ENCODE measurements around the gene ANKRD7. TPM values are rescaled to one million over a fixed set of nuclear protein-coding genes. Genes with fewer than 3 reads are reported as not detected.

ANKRD7 gene
- total and polyA plus RNA-seq, 2 donors (not counting 3 experiments of a cell fraction or from before 2014, with no cell fraction given) = 0.82 TPM; not detected in 1

- DNase-seq (ENCODE audit: low read depth, low spot score) = no peak
- Histone ChIP-seq H3K9ac (replicated peaks; ENCODE audit: extremely low read depth, insufficient read depth, low read length) (no peak overlapping the region), H3K4me1 (ENCODE audit: control insufficient read depth, extremely low read depth, insufficient read depth, low read length) (peaks cover 18% of the 10 kb centered on the region), H2AFZ (ENCODE audit: low read depth, low read length) (no peak overlapping the region), H3K27ac (ENCODE audit: insufficient read depth, low read depth, low read length) (no peak overlapping the region), H3K4me3 (replicated peaks in 1 of 3; ENCODE audit: insufficient read depth in 1 of 3, low read depth in 1 of 3, low read length in 3 of 3) (no peak overlapping the region), H3K9me3 (replicated peaks; ENCODE audit: control insufficient read depth, insufficient read depth, low read length) (no peaks in the 10 kb centered on the region), H3K27me3 (ENCODE audit: control insufficient read depth in 2 of 2, insufficient read depth in 2 of 2, low read length in 2 of 2) (no peaks in the 10 kb centered on the region), H3K4me2 (ENCODE audit: insufficient read depth, low read length) (peak overlapping the region; percentile 99), H3K36me3 (ENCODE audit: control insufficient read depth in 2 of 2, extremely low read depth in 1 of 2, insufficient read depth in 2 of 2, low read length in 2 of 2) (peaks cover 0 to 7% of the 10 kb centered on the region in 2 experiments), H3K79me2 (ENCODE audit: control insufficient read depth, insufficient read depth, low read length) (peaks cover 27% of the 10 kb centered on the region), H3K9me1 (replicated peaks; ENCODE audit: control insufficient read depth, extremely low read depth, insufficient read depth, low read length) (peaks cover 3% of the 10 kb centered on the region), H4K20me1 (replicated peaks; ENCODE audit: control insufficient read depth, extremely low read depth, insufficient read depth, low read length) (no peaks in the 10 kb centered on the region)
- no TSS peak for BruUV-seq (replicated peaks)
- no peak for FAIRE-seq
- ChIA-PET CTCF (interaction anchor here (1.7 kb wide), 1 partner anchor 9 kb away, joined by 8 read pairs; no protein-coding TSS in a partner anchor), POLR2A (no interaction called here)
- intact Hi-C loops (cut with micrococcal nuclease) = no loop called here
- dilution Hi-C loops (cut with MboI; ENCODE audit: extremely low pct_ligation_motif_present, low sequenced_read_pairs) = no loop called here
- TF ChIP-seq FOS (IDR thresholded peaks at IDR 0.05; ENCODE audit: borderline replicate concordance, insufficient read depth, low read length) = no peak
- TF ChIP-seq CTCF (IDR thresholded peaks at IDR 0.05; ENCODE audit: extremely low read depth in 1 of 2, insufficient read depth in 1 of 2, low read depth in 1 of 2, low read length in 2 of 2) = no peak
- no peak for TF ChIP-seq POLR2A (IDR thresholded peaks at IDR 0.05; ENCODE audit: low read depth, low read length)
- TF ChIP-seq MYC (IDR thresholded peaks at IDR 0.05; ENCODE audit: low read depth, low read length) = no peak
- no peak for TF ChIP-seq MAX (IDR thresholded peaks at IDR 0.05; ENCODE audit: insufficient read depth, insufficient read length)
- TF ChIP-seq EZH2 (IDR thresholded peaks at IDR 0.05; ENCODE audit: borderline replicate concordance, low read depth, low read length, severe bottlenecking) = no peak
- TF ChIP-seq POLR2AphosphoS5 (IDR thresholded peaks at IDR 0.05; ENCODE audit: insufficient read depth, low read depth, low read length) = no peak
- no peak for TF ChIP-seq GATA2 (IDR thresholded peaks at IDR 0.05; ENCODE audit: insufficient read depth, insufficient read length, low read depth, low read length)
- no peak for TF ChIP-seq JUN (IDR thresholded peaks at IDR 0.05; ENCODE audit: borderline replicate concordance, insufficient read depth, insufficient read length, low read depth)
These were observed 38.0 kb upstream of the ANKRD7 start for GRCh38 chr7:118186501-118186900.

Measured in endothelial cell of umbilical vein (primary cell).